Stimulated activated CD8-positive, alpha-beta memory T cell treated with anti-CD3 and anti-CD28 coated beads, Interleukin-15, amount 100 ng/mL, for 4 hours (primary cell): ENCODE results near the gene PLXNA3.
A peak's percentile ranks its signal among the peaks of the same experiment; 100 is the strongest.

ENCODE experiments used
- DNase-seq, 2 donors: peaks; one replicate each; pipeline ENCODE4 v3.0.0-alpha.2; 2020; ENCODE audit warnings: low read depth in 2 of 2

Gene PLXNA3

GRCh38 chrX:154458116-154458953, at the start of gene PLXNA3:
Gene PLXNA3, plus strand, starts transcription at chrX:154458281. Its CDS starts 1,903 bp downstream, at chrX:154460184.
- peak; percentile 19 to 48 for DNase-seq

GRCh38 chrX:154408659-154409221, 49.3 kb upstream of the PLXNA3 start:
- DNase-seq, result no peak

- no peak for DNase-seq
Observed at GRCh38 chrX:154409222-154409871, 48.7 kb upstream of the PLXNA3 start, which contains the start of gene DNASE1L1. Gene DNASE1L1, minus strand, starts transcription at chrX:154409254. Its CDS starts 3,686 bp downstream, at chrX:154405568.

GRCh38 chrX:154411981-154412340, 46.1 kb upstream of the PLXNA3 start:
- no peak for DNase-seq

GRCh38 chrX:154412468-154412867, 45.6 kb upstream of the PLXNA3 start:
- no peak for DNase-seq

GRCh38 chrX:154413142-154413541, 44.9 kb upstream of the PLXNA3 start:
- DNase-seq, result no peak

- no peak for DNase-seq
Observed at GRCh38 chrX:154417157-154417556, 40.9 kb upstream of the PLXNA3 start.

- no peak for DNase-seq
Observed at GRCh38 chrX:154419189-154419588, 38.9 kb upstream of the PLXNA3 start.

- DNase-seq, result no peak
Observed at GRCh38 chrX:154419688-154420401, 38.2 kb upstream of the PLXNA3 start.

GRCh38 chrX:154420402-154420756, 37.7 kb upstream of the PLXNA3 start:
- no peak for DNase-seq

GRCh38 chrX:154426916-154427770, 30.9 kb upstream of the PLXNA3 start:
- DNase-seq, result no peak

GRCh38 chrX:154428176-154429171, 29.6 kb upstream of the PLXNA3 start, which contains the start of gene ATP6AP1:
Gene ATP6AP1, plus strand, starts transcription at chrX:154428677. Its CDS starts 16 bp downstream, at chrX:154428693.
- peak; percentile 69 to 77 for DNase-seq

- no peak for DNase-seq
Observed at GRCh38 chrX:154429711-154430110, 28.4 kb upstream of the PLXNA3 start.

- no peak for DNase-seq
Observed at GRCh38 chrX:154430479-154430878, 27.6 kb upstream of the PLXNA3 start.

GRCh38 chrX:154430916-154431315, 27.2 kb upstream of the PLXNA3 start:
- DNase-seq, result no peak

- no peak for DNase-seq
Observed at GRCh38 chrX:154431341-154431740, 26.7 kb upstream of the PLXNA3 start.

GRCh38 chrX:154432210-154432609, 25.9 kb upstream of the PLXNA3 start:
- DNase-seq, result no peak

- no peak for DNase-seq
Observed at GRCh38 chrX:154433605-154434004, 24.5 kb upstream of the PLXNA3 start.

GRCh38 chrX:154434394-154435168, 23.5 kb upstream of the PLXNA3 start:
- DNase-seq, result no peak
